GM19452 (cell line): ENCODE results near the gene JAGN1.
A peak's percentile ranks its signal among the peaks of the same experiment; 100 is the strongest.
"Not testable (repeated sequence)": the region's sequence is repeated elsewhere in the genome, so short reads cannot be mapped to it uniquely, and the experiment has no call there.

Source experiments
- ATAC-seq: cut with Tn5 transposase; IDR thresholded peaks from one replicate; pipeline ENCODE4 v1.9.1; 2021; ENCODE audit not compliant: unreplicated experiment

Gene JAGN1

GRCh38 chr3:9897408-9898372 is 7.3 kb downstream of the JAGN1 start:
- ATAC-seq, result peak; percentile 61

GRCh38 chr3:9898467-9899241 is 8.2 kb downstream of the JAGN1 start:
- ATAC-seq, result no peak

- ATAC-seq, result no peak
Observed at GRCh38 chr3:9899289-9899791, 8.9 kb downstream of the JAGN1 start.

GRCh38 chr3:9900965-9901415 is 10.6 kb downstream of the JAGN1 start:
- ATAC-seq, result not testable (repeated sequence)

- ATAC-seq, result no peak
Observed at GRCh38 chr3:9901967-9902366, 11.6 kb downstream of the JAGN1 start.

GRCh38 chr3:9902372-9903237 is 12.2 kb downstream of the JAGN1 start, which contains the start of gene IL17RE:
TSS of gene IL17RE (plus strand) at chr3:9902848. CDS start at chr3:9902933, 85 bp downstream.
- no peak for ATAC-seq

- no peak for ATAC-seq
Observed at GRCh38 chr3:9903238-9903624, 12.8 kb downstream of the JAGN1 start.

GRCh38 chr3:9903904-9904303 is 13.5 kb downstream of the JAGN1 start:
- no peak for ATAC-seq

GRCh38 chr3:9906480-9906879 is 16.1 kb downstream of the JAGN1 start:
- no peak for ATAC-seq

- ATAC-seq, result no peak
Observed at GRCh38 chr3:9908286-9908685, 17.9 kb downstream of the JAGN1 start.

GRCh38 chr3:9909221-9910013 is 19.0 kb downstream of the JAGN1 start:
- ATAC-seq, result no peak

GRCh38 chr3:9911863-9912262 is 21.5 kb downstream of the JAGN1 start:
- ATAC-seq, result no peak

- ATAC-seq, result no peak
Observed at GRCh38 chr3:9912294-9912935, 22.0 kb downstream of the JAGN1 start.

- no peak for ATAC-seq
Observed at GRCh38 chr3:9913601-9914000, 23.2 kb downstream of the JAGN1 start.

- ATAC-seq, result no peak
Observed at GRCh38 chr3:9914011-9914410, 23.6 kb downstream of the JAGN1 start.

- ATAC-seq, result no peak
Observed at GRCh38 chr3:9914559-9915253, 24.3 kb downstream of the JAGN1 start.

GRCh38 chr3:9915254-9916141 is 25.1 kb downstream of the JAGN1 start:
- ATAC-seq, result peak; percentile 45

- ATAC-seq, result no peak
Observed at GRCh38 chr3:9916346-9916733, 25.9 kb downstream of the JAGN1 start.
